ENCODE results near the gene FBXW12. TPM values are rescaled to one million over a fixed set of nuclear protein-coding genes. Genes with fewer than 3 reads are reported as not detected.
A peak's percentile ranks its signal among the peaks of the same experiment; 100 is the strongest.

FBXW12 gene
- total RNA-seq, 1 experiment from 2014 or later = not detected

GRCh38 chr3:48428088-48428571, 56.1 kb downstream of the FBXW12 start:
- H3K9ac ChIP-seq (ENCODE audit: low read length) = peak overlapping the region; percentile 77; the same call in 1 of the 2 replicates

GRCh38 chr3:48428572-48429316, 56.7 kb downstream of the FBXW12 start:
- intact Hi-C loops (cut with micrococcal nuclease) = no loop called here
- no peaks in the 10 kb centered on the region for H3K9me3 ChIP-seq (ENCODE audit: control insufficient read depth in 1 of 2, insufficient read depth in 1 of 2, low read depth in 1 of 2, low read length in 2 of 2)
- H4K20me1 ChIP-seq (ENCODE audit: insufficient read depth) = no peaks in the 10 kb centered on the region
- peak overlapping the region; percentile 58 to 70 for H3K4me3 ChIP-seq (replicated peaks in 1 of 2; ENCODE audit: low read depth in 1 of 2, low read length in 2 of 2)
- H3K27me3 ChIP-seq (ENCODE audit: insufficient read depth, low read length) = no peaks in the 10 kb centered on the region
- H2AFZ ChIP-seq (ENCODE audit: low read depth, low read length, poor library complexity, severe bottlenecking) = no peak overlapping the region
- RAD21 ChIA-PET (ENCODE audit: low non-redundant PET in 1 of 2, low total read pairs in 2 of 2, uncharacterized antibody in 2 of 2, unreplicated experiment in 2 of 2) = no interaction called here
- H3K4me1 ChIP-seq (ENCODE audit: control insufficient read depth in 1 of 2, insufficient read depth in 2 of 2, low read length in 2 of 2) = peaks cover 37 to 52% of the 10 kb centered on the region in 2 experiments
- peak overlapping the region; percentile 91 for H3K4me2 ChIP-seq (ENCODE audit: low read length)
- POLR2A ChIA-PET = no interaction called here
- peak overlapping the region; percentile 81 for H3K27ac ChIP-seq (ENCODE audit: low read depth, low read length)
- peak; percentile 33 for ATAC-seq
- H3K9ac ChIP-seq (ENCODE audit: low read length) = peak overlapping the region; percentile 77
- no TSS peak for BruUV-seq (replicated peaks)
- H3K79me2 ChIP-seq (ENCODE audit: insufficient read depth, low read length) = no peaks in the 10 kb centered on the region; the same call in 1 of the 2 replicates
- H3K9me2 ChIP-seq (ENCODE audit: insufficient read depth) = no peaks in the 10 kb centered on the region
- TF ChIP-seq POLR2AphosphoS5 (IDR thresholded peaks at IDR 0.05; ENCODE audit: low read depth, low read length) (0 out of 2 replicates have a peak, but pooled peaks have one; percentile 18), RAD21 (IDR thresholded peaks at IDR 0.05; ENCODE audit: low read depth) (no peak)
- H3K36me3 ChIP-seq (ENCODE audit: control insufficient read depth in 1 of 2, insufficient read depth in 2 of 2, low read length in 2 of 2) = peaks cover 0 to 17% of the 10 kb centered on the region in 2 experiments; a peak in 1 of 4 replicates
- CTCF ChIA-PET = interaction anchor here (1.1 to 3.3 kb wide), 2 partner anchors 28 to 155 kb away, joined by 4 to 15 read pairs; no protein-coding TSS in a partner anchor
- no peak for DNase-seq (ENCODE audit: low read depth, low spot score)

More at GRCh38 chr3:48428088-48428571, 56.1 kb downstream of the FBXW12 start:
- intact Hi-C loops (cut with micrococcal nuclease) = no loop called here
- H3K9me2 ChIP-seq (ENCODE audit: insufficient read depth) = no peaks in the 10 kb centered on the region
- H3K4me3 ChIP-seq (replicated peaks in 1 of 2; ENCODE audit: low read depth in 1 of 2, low read length in 2 of 2) = peak overlapping the region; percentile 58 to 70
- ChIA-PET RAD21 (ENCODE audit: low non-redundant PET in 1 of 2, low total read pairs in 2 of 2, uncharacterized antibody in 2 of 2, unreplicated experiment in 2 of 2) (no interaction called here), CTCF (interaction anchor here (1.0 to 1.1 kb wide), 2 partner anchors 8 to 154 kb away, joined by 3 to 4 read pairs; no protein-coding TSS in a partner anchor), POLR2A (no interaction called here)
- no peak for TF ChIP-seq ATF3 (IDR thresholded peaks at IDR 0.05)
- TF ChIP-seq SRF (IDR thresholded peaks at IDR 0.05; ENCODE audit: low read depth) = no peak
- TF ChIP-seq RAD21 (IDR thresholded peaks at IDR 0.05; ENCODE audit: low read depth) = no peak
- TF ChIP-seq SP1 (IDR thresholded peaks at IDR 0.05; ENCODE audit: low read depth) = no peak
- TF ChIP-seq YY1 (IDR thresholded peaks at IDR 0.05; ENCODE audit: extremely low read depth, insufficient replicate concordance, low read depth, low read length) = no peak
- no peak for TF ChIP-seq POLR2A (IDR thresholded peaks at IDR 0.05; ENCODE audit: borderline replicate concordance, extremely low read depth, insufficient read depth, insufficient read length)
- TF ChIP-seq POLR2AphosphoS5 (IDR thresholded peaks at IDR 0.05; ENCODE audit: low read depth, low read length) = no peak
- no peaks in the 10 kb centered on the region for H4K20me1 ChIP-seq (ENCODE audit: insufficient read depth)
- no peaks in the 10 kb centered on the region; the same call in 1 of the 2 replicates for H3K79me2 ChIP-seq (ENCODE audit: insufficient read depth, low read length)
- ATAC-seq = no peak
- no peaks in the 10 kb centered on the region for H3K27me3 ChIP-seq (ENCODE audit: insufficient read depth, low read length)
- H3K9me3 ChIP-seq (ENCODE audit: control insufficient read depth in 1 of 2, insufficient read depth in 1 of 2, low read depth in 1 of 2, low read length in 2 of 2) = no peaks in the 10 kb centered on the region
- H3K36me3 ChIP-seq (ENCODE audit: control insufficient read depth in 1 of 2, insufficient read depth in 2 of 2, low read length in 2 of 2) = peaks cover 0 to 12% of the 10 kb centered on the region in 2 experiments; a peak in 1 of 4 replicates
- TSS peak; percentile 29 for BruUV-seq (replicated peaks)
- no peak for DNase-seq (ENCODE audit: low read depth, low spot score)
- no peak overlapping the region for H2AFZ ChIP-seq (ENCODE audit: low read depth, low read length, poor library complexity, severe bottlenecking)
- H3K4me2 ChIP-seq (ENCODE audit: low read length) = peak overlapping the region; percentile 91
- peaks cover 31 to 46% of the 10 kb centered on the region in 2 experiments for H3K4me1 ChIP-seq (ENCODE audit: control insufficient read depth in 1 of 2, insufficient read depth in 2 of 2, low read length in 2 of 2)
- H3K27ac ChIP-seq (ENCODE audit: low read depth, low read length) = no peak overlapping the region; the same call in 1 of the 2 replicates

Measured in HCT116 (cell line).